Type B pancreatic cell (in vitro differentiated cells): ENCODE data around the gene D2HGDH. TPM values are rescaled to one million over a fixed set of nuclear protein-coding genes. Genes with fewer than 3 reads are reported as not detected.

Source experiments
- DNase-seq: peaks from one replicate; pipeline ENCODE4 v3.0.0; 2021; ENCODE audit warnings: mixed read lengths; ENCODE audit not compliant: unreplicated experiment; ENCODE audit errors: extremely low spot score
- H3K27ac Mint-ChIP-seq: 2 replicates; pipeline ENCODE4 v1.8.0; 2021; ENCODE audit warnings: mild to moderate bottlenecking, mixed read lengths
- H3K27me3 Mint-ChIP-seq: 2 replicates; pipeline ENCODE4 v1.8.0; 2021; ENCODE audit warnings: mixed read lengths
- H3K36me3 Mint-ChIP-seq: 2 replicates; pipeline ENCODE4 v1.8.0; 2021; ENCODE audit warnings: mixed read lengths
- H3K4me1 Mint-ChIP-seq: one replicate; pipeline ENCODE4 v1.8.0; 2021; ENCODE audit warnings: mixed read lengths; ENCODE audit not compliant: unreplicated experiment
- H3K4me3 Mint-ChIP-seq: 2 replicates; pipeline ENCODE4 v1.8.0; 2021; ENCODE audit warnings: mild to moderate bottlenecking, mixed read lengths
- H3K9me3 Mint-ChIP-seq: 2 replicates; pipeline ENCODE4 v1.8.0; 2021; ENCODE audit warnings: mixed read lengths
- total RNA-seq: library from RNA; stranded (reverse); gene quantifications from 2 replicates; pipeline ENCODE4 v1.2.1, GENCODE V29; 2021; ENCODE audit warnings: low replicate concordance
- TF ChIP-seq, protein P1 (sequence below): fragments of 200-600 bp; sonication (generic); conservative IDR thresholded peaks from 2 replicates; pipeline ENCODE4 v1.5.0; 2021; ENCODE audit warnings: antibody characterized with exemption, mild to moderate bottlenecking

D2HGDH gene
- total RNA-seq, 1 donor from 2014 or later, result 36.0 TPM

DNA sequence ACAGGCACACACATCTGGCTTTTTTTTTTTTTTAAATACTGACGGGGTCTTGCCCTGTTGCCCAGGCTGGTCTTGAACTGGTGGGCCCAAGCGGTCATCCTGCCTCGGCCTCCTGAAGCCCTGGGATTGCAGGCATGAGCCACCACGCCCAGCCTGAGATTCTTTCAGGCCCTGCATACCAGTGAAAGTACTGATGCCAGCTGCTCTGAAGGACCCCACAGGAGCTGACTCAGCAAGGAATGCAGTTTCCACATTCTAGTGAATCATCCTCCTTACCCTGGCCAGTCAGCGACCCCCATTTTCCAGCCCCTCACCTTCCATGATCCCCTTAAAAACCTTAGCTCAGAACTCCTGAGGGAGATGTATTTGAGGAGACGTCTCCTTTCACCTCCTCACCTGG, 42.0 kb upstream of the D2HGDH start:
- DNase-seq, result no peak
- TF ChIP-seq, protein P1, sequence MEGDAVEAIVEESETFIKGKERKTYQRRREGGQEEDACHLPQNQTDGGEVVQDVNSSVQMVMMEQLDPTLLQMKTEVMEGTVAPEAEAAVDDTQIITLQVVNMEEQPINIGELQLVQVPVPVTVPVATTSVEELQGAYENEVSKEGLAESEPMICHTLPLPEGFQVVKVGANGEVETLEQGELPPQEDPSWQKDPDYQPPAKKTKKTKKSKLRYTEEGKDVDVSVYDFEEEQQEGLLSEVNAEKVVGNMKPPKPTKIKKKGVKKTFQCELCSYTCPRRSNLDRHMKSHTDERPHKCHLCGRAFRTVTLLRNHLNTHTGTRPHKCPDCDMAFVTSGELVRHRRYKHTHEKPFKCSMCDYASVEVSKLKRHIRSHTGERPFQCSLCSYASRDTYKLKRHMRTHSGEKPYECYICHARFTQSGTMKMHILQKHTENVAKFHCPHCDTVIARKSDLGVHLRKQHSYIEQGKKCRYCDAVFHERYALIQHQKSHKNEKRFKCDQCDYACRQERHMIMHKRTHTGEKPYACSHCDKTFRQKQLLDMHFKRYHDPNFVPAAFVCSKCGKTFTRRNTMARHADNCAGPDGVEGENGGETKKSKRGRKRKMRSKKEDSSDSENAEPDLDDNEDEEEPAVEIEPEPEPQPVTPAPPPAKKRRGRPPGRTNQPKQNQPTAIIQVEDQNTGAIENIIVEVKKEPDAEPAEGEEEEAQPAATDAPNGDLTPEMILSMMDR, result no peak
- Mint-ChIP-seq H3K4me1 (peaks cover 2% of the 10 kb centered on the region), H3K27me3 (no peaks in the 10 kb centered on the region), H3K4me3 (no peak overlapping the region), H3K36me3 (peaks cover 4% of the 10 kb centered on the region), H3K9me3 (no peaks in the 10 kb centered on the region), H3K27ac (no peak overlapping the region)

DNA sequence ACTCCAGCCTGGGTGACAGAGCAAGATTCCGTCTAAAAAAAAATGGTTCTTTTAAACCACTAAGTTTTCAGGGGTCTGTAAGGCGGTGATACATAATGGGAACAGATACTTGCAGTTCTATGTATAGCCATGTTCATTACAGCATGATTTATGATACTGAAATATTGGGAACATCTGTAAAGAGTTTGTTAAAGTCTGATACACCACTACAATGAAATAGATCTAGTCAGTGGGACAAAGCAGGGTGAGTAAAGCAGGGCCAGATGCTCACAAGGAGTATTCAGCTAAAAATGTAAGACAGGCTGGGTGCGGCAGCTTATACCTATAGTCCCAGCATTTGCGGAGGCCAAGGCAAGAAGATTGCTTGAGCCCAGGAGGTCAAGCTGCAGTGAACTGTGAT, 38.8 kb upstream of the D2HGDH start:
- H3K9me3 Mint-ChIP-seq, result no peaks in the 10 kb centered on the region
- H3K4me1 Mint-ChIP-seq, result peaks cover 8% of the 10 kb centered on the region
- H3K27me3 Mint-ChIP-seq, result no peaks in the 10 kb centered on the region
- H3K27ac Mint-ChIP-seq, result no peak overlapping the region
- TF ChIP-seq, protein P1, result no peak
- peaks cover 4% of the 10 kb centered on the region for H3K36me3 Mint-ChIP-seq
- H3K4me3 Mint-ChIP-seq, result no peak overlapping the region
- DNase-seq, result no peak

DNA sequence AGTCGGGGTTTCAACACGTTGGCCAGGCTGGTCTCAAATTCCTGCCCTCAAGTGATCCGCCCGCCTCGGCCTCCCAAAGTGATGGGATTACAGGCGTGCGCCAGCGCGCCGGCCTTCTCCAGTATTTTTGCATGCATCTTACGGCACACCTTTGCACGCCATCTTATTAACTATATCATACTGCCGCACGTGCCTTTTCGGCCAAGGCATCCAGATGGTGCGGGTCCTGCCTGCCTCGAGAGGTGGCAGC, 33.4 kb upstream of the D2HGDH start:
- TF ChIP-seq, protein P1, result peak; percentile 60
- Mint-ChIP-seq H3K36me3 (peaks cover 9% of the 10 kb centered on the region), H3K4me3 (peak overlapping the region; percentile 94), H3K27me3 (no peaks in the 10 kb centered on the region), H3K27ac (peak overlapping the region; percentile 96), H3K9me3 (peaks cover 6% of the 10 kb centered on the region), H3K4me1 (peaks cover 12% of the 10 kb centered on the region)
- DNase-seq, result no peak

DNA sequence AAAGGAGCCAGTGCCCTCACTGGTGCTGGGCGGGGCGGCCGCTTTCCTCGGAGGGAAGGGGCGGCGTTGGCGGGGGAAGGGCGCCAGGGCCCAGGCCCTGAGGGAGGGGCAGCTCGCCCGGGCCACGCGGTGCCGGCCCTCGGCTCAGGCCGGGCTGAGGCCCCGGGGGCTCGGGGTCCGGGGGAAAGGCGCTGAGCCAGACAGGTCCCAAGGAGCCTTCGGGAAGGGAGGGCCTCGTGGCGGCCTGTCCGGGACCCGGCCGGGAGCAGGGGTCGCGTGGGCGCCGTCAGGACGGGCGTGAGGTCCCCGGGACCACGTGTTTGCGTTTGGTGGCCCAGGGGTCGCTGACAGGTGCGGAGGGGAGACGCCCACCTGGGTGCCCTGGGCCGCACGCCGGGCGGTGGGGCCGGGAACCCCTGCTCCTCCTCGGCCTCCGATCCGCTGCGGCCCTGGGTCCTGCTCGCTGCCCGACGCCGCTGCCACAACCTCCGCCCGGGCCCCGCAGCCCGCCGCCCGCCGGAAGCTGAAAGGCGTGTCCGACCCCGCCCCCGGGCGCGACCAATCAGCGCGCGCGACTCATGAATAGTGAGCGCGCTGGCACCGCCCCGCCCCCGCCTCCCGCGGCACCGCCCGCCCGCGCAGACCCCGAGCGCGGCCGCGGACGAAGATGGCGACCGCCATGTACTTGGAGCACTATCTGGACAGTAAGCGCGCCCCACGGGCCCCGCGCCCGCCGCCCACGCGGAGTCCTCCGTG, 32.9 kb upstream of the D2HGDH start, which contains the start of gene ING5:
TSS of gene ING5 (plus strand) at position 641 of the 756 bp plus-strand sequence. CDS start at position 668, 27 bp downstream.
- peak within 1 kb of the TSS; percentile 96 for H3K27ac Mint-ChIP-seq
- no peaks in the 10 kb centered on the region for H3K27me3 Mint-ChIP-seq
- peak within 1 kb of the TSS; percentile 94 for H3K4me3 Mint-ChIP-seq
- DNase-seq, result peak; percentile 99
- peaks cover 12% of the 10 kb centered on the region for H3K4me1 Mint-ChIP-seq
- TF ChIP-seq, protein P1, result no peak
- H3K36me3 Mint-ChIP-seq, result peaks cover 14% of the 10 kb centered on the region
- peaks cover 6% of the 10 kb centered on the region for H3K9me3 Mint-ChIP-seq

DNA sequence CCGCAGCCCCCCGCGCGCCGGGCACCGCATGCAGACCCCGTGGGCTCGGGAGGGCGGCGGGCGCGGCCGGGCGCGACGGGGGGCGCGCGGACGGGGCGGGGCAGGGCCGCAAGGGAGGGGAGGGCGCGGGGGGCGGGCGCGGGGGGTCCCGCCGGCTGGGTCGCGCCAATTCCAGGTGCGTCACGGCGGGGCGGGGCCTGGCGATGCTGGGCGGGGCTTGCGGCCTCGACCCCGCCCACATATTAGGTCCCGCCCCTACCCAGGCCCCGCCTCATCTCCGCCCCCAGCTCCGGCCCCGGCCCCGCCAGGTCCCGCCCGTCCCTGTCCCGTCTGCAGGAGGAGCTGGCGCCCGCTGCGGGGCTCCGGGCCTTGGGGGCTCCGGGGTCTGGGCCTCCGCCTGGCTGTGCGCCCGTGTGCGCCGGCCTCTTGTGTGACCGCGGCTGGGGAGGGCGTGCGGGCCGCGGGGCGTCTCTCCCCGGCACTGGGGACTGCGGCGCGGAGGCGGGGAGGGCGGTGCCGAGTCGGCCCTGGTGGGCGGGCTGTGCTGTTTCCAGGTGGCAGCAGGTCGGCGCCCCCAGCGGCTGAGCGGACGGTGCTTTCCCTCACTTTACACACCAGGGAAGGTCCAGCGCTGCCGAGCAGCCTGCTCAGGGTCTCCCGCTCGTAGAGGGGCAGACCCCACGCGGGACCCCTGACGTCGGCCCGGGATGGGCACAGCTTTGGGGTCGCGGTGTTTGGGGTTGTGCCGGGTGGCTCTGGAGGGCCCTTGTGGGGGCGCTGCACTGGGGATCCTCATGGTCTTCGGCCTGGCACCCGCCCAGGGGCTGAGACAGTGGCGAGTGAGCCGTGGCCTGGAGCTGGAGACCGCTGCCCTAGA, 32.0 kb upstream of the D2HGDH start:
- H3K9me3 Mint-ChIP-seq, result peaks cover 6% of the 10 kb centered on the region
- H3K4me1 Mint-ChIP-seq, result peaks cover 11% of the 10 kb centered on the region
- TF ChIP-seq, protein P1, result peak; percentile 68
- peak overlapping the region; percentile 91 for H3K4me3 Mint-ChIP-seq
- peak; percentile 94 for DNase-seq
- H3K36me3 Mint-ChIP-seq, result peaks cover 19% of the 10 kb centered on the region
- no peaks in the 10 kb centered on the region for H3K27me3 Mint-ChIP-seq
- H3K27ac Mint-ChIP-seq, result peak overlapping the region; percentile 88
